NCI-H187 (cell line): ENCODE results near the gene CHRDL2.
A peak's percentile ranks its signal among the peaks of the same experiment; 100 is the strongest.
"Not testable (repeated sequence)": the region's sequence is repeated elsewhere in the genome, so short reads cannot be mapped to it uniquely, and the experiment has no call there.

Experiments used
- DNase-seq, 2 experiments: peaks; one replicate each; lab custom pipeline; 2025; lab: John Stamatoyannopoulos, UW

Gene CHRDL2

DNA sequence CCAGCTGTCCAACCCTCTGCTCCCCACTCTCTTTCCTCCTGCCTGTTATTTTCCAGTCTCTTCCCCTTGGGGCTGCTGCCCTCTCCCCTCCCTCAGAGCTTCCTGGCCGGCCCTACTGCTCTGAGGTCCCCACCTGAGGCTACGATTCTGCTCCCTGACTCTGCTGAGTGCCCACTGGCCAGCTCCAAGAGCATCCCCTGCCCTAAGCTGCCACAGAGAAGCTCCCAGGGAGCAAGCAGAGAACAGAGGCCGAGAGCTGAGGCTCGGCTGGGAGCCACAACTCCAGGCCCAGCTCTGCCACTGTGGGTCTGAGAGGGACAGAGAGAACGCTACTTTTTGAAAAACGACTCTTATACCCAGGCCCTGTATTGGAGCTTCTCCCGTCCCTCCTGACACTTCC is 61.1 kb downstream of the CHRDL2 start:
- DNase-seq: no peak

DNA sequence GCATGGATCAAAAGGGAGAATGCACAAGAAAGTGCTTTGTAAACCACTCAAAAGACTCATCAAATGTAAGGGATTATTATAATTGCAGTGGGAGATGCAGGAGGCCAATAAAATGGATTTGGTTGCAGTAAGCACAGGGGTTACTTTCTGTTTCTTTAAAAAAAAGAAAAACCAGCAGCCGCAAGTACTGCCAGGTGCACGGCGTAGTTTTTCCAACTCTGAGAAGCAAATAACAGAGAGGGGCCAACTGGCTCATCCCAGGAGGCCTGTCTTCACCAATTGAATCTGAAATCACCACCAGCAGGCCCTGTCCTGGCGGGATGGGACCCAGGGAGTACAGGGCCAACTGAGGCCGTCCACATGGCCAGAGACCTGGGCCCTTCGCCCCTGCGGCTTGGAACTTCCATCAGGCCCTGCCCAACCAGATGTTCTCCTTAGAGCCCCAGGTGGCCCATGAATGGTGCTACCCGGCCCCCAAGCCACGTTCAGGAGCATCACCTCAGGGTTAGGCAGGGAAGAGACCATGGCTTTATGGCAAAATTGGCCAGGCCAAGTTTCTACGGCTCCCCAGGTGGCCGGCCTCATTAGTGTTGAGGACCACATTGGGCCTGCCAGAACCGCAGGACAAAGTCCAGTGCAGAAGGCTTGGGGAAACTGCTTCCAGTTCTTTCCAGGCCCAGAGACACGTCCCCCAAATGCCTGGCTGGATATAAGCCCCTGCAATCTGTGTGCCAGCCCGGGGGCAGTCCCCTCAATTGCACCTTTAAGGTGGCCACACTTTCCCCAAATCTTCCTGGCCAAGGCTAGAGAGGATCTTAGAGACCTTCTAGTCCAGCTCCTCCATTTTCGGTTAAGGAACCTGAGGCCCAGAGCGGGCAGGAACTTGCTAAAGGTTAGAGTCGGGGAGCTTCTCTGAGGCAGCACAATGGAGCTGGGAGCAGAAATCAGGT is 61.7 kb downstream of the CHRDL2 start:
- DNase-seq: no peak

DNA sequence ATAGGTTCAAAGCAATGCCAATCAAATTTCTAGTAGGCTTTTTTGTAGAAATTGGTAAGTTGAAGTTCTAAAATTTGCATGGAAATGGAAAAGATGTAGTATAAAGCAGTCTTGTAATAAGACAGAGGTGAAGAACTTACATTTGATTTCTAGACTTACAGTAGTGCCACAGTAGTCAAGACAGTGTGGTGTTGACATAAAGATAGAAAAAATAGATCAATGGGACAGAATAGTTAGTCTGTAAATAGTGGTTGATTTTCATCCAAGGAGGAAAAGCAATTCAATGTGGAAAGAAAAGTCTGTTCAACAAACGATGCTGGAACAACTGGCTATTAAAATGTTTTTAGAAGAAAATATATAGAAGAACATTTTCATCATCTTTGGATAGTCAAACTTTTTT is 67.9 kb downstream of the CHRDL2 start:
- DNase-seq: no peak

DNA sequence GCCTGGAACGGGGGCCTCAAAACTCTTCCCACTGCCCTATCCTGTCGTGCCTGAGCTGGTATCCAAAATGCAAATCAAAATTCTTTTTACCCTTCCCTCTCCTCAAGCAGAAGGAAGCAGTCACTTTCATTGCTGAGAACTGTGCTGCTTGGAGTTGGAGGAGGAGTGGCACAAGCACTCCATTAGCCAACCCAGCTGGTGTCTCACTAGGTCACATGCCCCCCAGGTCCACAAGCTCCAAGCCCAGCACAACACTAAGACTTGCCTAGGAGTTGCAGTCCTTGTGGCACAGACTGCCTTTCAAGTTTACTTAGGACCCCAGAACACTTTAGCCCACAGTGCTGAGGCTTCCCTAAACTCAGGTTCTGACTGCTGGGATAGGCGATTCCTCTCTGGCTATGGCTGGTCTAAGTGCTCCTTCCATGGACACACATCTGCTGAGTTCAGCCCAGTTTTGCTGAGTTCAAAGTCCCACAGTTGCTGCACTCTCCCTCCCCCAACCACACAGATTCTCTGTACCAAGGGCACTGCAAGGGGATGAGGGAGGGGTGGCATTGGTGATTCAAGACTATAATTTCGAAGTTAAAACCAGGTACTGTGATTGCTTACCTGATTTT is 68.6 kb downstream of the CHRDL2 start:
- DNase-seq: no peak

DNA sequence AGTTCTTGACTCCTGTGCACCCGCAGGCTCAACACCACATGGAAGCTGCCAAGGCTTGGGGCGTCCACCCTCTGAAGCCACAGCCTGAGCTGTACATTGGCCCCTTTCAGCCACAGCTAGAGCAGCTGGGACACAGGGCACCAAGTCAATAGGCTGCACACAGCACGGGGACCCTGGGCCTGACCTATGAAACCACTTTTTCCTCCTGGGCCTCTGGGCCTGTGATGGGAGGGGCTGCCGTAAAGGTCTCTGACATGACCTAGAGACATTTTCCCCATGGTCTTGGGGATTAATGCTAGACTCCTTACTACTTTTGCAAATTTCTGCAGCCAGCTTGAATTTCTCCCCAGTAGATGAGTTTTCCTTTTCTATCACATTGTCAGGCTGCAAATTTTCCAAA is 72.1 kb downstream of the CHRDL2 start:
- DNase-seq: not testable (repeated sequence)

DNA sequence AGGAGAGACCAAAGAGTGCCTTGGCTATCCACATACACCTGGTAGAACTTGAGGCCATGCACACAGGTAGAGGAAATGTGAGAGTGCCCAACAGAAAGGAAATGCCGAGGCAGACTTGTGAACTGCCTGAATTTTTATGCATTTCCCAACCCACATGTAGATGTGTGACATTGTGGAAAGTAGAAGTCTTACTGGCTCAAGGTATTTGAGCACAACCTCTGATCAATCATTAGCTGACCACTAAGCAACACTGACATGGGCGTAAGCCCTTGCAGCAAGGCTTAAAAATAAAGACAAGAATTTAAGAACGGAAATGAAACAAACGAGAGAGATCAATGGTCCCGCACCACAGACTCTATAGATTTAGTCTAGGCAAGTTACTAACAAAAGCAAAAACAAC is 76.2 kb downstream of the CHRDL2 start:
- DNase-seq: no peak

DNA sequence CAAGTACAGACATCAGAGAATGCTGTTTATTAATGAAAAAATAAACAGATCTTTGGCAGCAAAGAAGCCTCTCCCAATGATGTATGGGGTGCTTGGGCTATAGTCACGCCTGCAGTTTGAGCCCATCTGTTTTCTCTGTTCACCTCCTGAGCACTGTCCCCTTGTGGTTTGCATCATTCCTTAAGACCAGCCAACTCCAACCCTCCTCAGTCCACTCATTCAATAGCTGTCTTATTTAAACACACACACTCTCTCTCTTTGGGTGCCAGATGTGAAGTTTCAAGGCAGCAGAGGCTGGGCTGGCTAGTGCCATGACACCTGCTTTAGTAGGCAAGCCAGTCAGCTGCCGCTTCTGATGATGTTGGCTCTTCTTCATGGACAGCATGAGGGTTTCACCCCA is 80.7 kb downstream of the CHRDL2 start:
- peak in 1 of 2 experiments; percentile 47 for DNase-seq

DNA sequence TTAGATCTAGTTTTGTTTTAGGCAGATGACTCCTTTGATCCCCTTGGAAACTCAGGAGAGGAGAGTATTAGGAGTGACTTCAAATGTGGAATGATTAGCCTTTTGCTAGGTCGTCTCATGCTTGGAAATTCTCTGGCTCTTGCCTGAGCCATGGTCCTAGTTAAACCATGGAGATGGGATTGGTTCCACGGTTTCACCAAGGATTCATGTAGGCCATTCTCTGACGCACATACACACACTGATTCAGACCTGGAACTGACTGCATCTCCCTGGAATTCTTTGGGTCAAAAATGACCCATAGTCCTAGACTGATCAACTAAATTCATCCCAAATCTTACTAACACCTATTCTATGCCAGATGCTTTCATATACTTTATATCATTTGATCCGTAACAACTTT is 82.3 kb downstream of the CHRDL2 start:
- no peak for DNase-seq

DNA sequence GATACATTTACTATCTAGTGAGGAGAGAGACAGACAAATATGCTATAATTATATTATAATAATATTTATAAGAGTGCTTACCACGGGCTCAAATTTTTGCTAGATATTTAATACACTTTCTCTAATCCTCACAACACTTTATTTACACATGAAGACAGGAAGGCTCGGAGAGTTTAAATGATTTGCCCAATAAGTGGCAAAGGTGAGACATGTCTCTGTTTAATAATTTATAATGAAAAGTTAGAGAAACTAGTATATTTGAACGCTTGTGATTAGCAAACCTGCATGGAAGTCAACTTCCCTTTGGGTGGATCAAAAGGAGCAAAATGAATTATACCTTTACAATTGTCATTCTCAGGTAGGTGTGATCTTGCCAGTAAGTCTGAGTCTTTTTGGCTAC is 83.4 kb downstream of the CHRDL2 start:
- no peak for DNase-seq

DNA sequence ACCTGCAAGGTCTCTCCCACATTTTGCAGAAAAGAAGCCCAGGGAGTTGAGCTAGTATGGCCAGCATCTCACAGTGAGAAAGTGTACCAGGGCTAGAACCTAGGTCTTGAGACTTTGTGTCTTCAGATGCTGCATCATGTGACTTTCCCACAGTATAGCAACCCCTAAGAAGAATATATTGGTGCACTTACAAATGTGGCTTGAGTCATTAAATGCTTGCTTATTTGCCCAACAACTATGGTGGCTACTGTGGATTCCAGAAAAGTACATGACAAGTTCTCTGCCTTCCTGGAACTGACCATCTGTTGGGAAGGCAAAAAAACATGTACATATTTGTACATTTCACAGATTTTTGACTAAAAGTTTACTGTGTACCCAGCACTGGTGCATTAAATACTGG is 83.8 kb downstream of the CHRDL2 start:
- no peak for DNase-seq

DNA sequence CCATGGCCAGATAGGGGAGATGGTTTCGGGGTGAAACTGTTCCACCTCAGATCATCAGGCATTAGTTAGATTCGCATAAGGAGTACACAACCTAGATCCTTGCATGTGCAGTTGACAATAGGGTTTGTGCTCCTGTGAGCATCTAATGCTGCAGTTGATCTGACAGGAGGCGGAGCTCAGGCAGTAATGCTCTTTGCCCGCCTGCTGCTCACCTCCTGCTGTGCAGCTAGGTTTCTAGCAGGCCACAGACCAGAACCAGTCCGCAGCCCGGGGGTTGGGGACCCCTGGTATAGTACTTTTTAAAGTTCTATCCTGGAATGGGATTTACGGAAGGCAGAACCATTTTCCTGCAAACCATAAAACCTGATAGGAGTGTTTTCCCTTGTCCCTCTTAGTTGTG is 84.3 kb downstream of the CHRDL2 start:
- DNase-seq: no peak
